Measurements from ENCODE around the gene PTPRK. TPM values are rescaled to one million over a fixed set of nuclear protein-coding genes. Genes with fewer than 3 reads are reported as not detected.

The PTPRK gene
- total and polyA plus RNA-seq, 9 of the 15 experiments (the other 6 are each of a cell fraction or from before 2014, with no cell fraction given) = 0.04 to 0.51 TPM; not detected in 7

GRCh38 chr6:128172752-128173682 is 347.4 kb downstream of the PTPRK start:
- ATAC-seq = no peak
- H3K27me3 ChIP-seq (ENCODE audit: control insufficient read depth in 2 of 2, insufficient read depth in 2 of 2, low read length in 2 of 2) = no peaks in the 10 kb centered on the region

More at GRCh38 chr6:128172752-128173682, 347.4 kb downstream of the PTPRK start:
- Histone ChIP-seq H4K20me1 (replicated peaks; ENCODE audit: control insufficient read depth, insufficient read depth, low read length) (no peaks in the 10 kb centered on the region), H3K9me3 (replicated peaks; ENCODE audit: control insufficient read depth, insufficient read depth, low read depth, low read length) (0 out of 2 replicates have a peak, but pooled peaks cover 1% of the 10 kb centered on the region), H3K4me3 (no peak overlapping the region), H3K27ac (ENCODE audit: extremely low read depth, low read depth, low read length) (no peak overlapping the region), H3K9me1 (ENCODE audit: control insufficient read depth, insufficient read depth, low read length) (no peaks in the 10 kb centered on the region), H3K4me1 (replicated peaks in 1 of 2; ENCODE audit: control insufficient read depth in 2 of 2, insufficient read depth in 2 of 2, low read length in 2 of 2) (no peaks in the 10 kb centered on the region), H2AFZ (ENCODE audit: low read depth, low read length) (no peak overlapping the region), H3K79me2 (ENCODE audit: control insufficient read depth, insufficient read depth, low read length) (no peaks in the 10 kb centered on the region), H3K36me3 (ENCODE audit: control insufficient read depth, insufficient read depth, low read length) (no peaks in the 10 kb centered on the region), H3K4me2 (ENCODE audit: insufficient read depth, low read length) (no peak overlapping the region), H3K9ac (ENCODE audit: insufficient read depth in 1 of 2, low read depth in 2 of 2, low read length in 2 of 2) (no peak overlapping the region)
- CTCF ChIA-PET (ENCODE audit: low intra/inter-chr PET ratio) = no interaction called here
- no TSS peak for BruUV-seq (replicated peaks)
- no peak for DNase-seq (ENCODE audit: extremely low read depth in 1 of 4, low spot score in 3 of 4)
- intact Hi-C loops (cut with micrococcal nuclease) = no loop called here
- 0% methylated on average over 4 of the region's 4 CpGs for WGBS (ENCODE audit: insufficient coverage, low coverage, missing lambda C conversion rate)
- in situ Hi-C loops (cut with MboI) = no loop called here
- POLR2A ChIA-PET = no interaction called here
- TF ChIP-seq HDGF (IDR thresholded peaks at IDR 0.05) (no peak), NKRF (IDR thresholded peaks at IDR 0.05; ENCODE audit: borderline replicate concordance) (no peak), STAG1 (CRISPR knock-in tag; IDR thresholded peaks at IDR 0.05; ENCODE audit: borderline replicate concordance) (no peak), ZNF12 (CRISPR knock-in tag; IDR thresholded peaks at IDR 0.05) (no peak), FOXJ2 (tag; IDR thresholded peaks at IDR 0.05) (no peak), ZNF551 (CRISPR knock-in tag; IDR thresholded peaks at IDR 0.05) (no peak), ZFPM2 (CRISPR knock-in tag; IDR thresholded peaks at IDR 0.05) (no peak), ATF7 (IDR thresholded peaks at IDR 0.05) (no peak), CREBBP (IDR thresholded peaks at IDR 0.05; ENCODE audit: low read depth, low read length) (no peak)
- no peak for FAIRE-seq

Measured in K562 (cell line).